ENCODE data around the gene CDH4. TPM values are rescaled to one million over a fixed set of nuclear protein-coding genes. Genes with fewer than 3 reads are reported as not detected.

Gene CDH4
- total and polyA plus RNA-seq, 2 donors (not counting 3 experiments of a cell fraction or from before 2014, with no cell fraction given) = 0.17 to 0.51 TPM

DNA sequence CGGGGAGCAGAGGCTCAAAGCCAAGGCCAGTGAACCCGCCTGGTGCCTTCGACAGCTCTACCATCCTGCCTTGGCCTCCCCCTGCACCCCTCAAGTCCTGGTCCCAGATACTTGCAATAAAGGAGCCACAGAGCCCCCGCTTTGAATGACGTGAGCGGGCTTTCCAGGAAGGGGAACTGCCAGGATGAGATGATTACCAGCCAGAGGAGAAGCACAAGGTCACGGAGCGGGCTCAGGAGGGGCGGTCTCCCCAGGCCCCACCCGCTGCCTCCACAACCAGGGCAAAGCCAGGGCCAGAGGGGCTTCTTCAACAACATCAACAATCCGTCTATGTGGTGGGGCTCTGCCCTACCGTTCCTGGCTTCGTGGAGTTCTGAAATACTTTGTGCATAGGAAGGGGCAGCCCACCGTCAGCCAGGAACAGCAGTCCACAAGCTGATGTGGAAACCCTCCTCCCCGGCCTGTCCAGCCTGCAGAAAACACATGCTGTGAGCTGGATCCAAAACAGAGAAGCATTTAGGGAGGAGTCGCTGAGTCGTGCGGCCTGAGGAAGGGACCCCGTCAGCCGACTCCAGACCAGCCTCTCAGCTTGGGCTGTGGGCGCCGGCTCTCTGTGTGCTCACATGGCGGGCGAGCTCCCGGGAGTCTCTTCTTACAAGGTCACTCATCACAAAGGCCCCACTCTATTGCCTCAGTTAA, 392.5 kb downstream of the CDH4 start:
- no peak for FAIRE-seq
- CTCF ChIA-PET = no interaction called here
- H3K9ac ChIP-seq (replicated peaks; ENCODE audit: extremely low read depth, insufficient read depth, low read length) = no peak overlapping the region

More for the DNA sequence above, 392.5 kb downstream of the CDH4 start:
- DNase-seq (ENCODE audit: low read depth, low spot score) = no peak
- POLR2A ChIA-PET = no interaction called here
- TF ChIP-seq MYC (IDR thresholded peaks at IDR 0.05; ENCODE audit: low read depth, low read length) (no peak), EZH2 (IDR thresholded peaks at IDR 0.05; ENCODE audit: borderline replicate concordance, low read depth, low read length, severe bottlenecking) (no peak), FOS (IDR thresholded peaks at IDR 0.05; ENCODE audit: borderline replicate concordance, insufficient read depth, low read length) (no peak), JUN (IDR thresholded peaks at IDR 0.05; ENCODE audit: borderline replicate concordance, insufficient read depth, insufficient read length, low read depth) (no peak), GATA2 (IDR thresholded peaks at IDR 0.05; ENCODE audit: insufficient read depth, insufficient read length, low read depth, low read length) (no peak), POLR2A (IDR thresholded peaks at IDR 0.05; ENCODE audit: low read depth, low read length) (no peak), MAX (IDR thresholded peaks at IDR 0.05; ENCODE audit: insufficient read depth, insufficient read length) (no peak), POLR2AphosphoS5 (IDR thresholded peaks at IDR 0.05; ENCODE audit: insufficient read depth, low read depth, low read length) (no peak)
- TF ChIP-seq, protein P1, sequence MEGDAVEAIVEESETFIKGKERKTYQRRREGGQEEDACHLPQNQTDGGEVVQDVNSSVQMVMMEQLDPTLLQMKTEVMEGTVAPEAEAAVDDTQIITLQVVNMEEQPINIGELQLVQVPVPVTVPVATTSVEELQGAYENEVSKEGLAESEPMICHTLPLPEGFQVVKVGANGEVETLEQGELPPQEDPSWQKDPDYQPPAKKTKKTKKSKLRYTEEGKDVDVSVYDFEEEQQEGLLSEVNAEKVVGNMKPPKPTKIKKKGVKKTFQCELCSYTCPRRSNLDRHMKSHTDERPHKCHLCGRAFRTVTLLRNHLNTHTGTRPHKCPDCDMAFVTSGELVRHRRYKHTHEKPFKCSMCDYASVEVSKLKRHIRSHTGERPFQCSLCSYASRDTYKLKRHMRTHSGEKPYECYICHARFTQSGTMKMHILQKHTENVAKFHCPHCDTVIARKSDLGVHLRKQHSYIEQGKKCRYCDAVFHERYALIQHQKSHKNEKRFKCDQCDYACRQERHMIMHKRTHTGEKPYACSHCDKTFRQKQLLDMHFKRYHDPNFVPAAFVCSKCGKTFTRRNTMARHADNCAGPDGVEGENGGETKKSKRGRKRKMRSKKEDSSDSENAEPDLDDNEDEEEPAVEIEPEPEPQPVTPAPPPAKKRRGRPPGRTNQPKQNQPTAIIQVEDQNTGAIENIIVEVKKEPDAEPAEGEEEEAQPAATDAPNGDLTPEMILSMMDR (IDR thresholded peaks at IDR 0.05; ENCODE audit: extremely low read depth in 1 of 2, insufficient read depth in 1 of 2, low read depth in 1 of 2, low read length in 2 of 2) = no peak
- Histone ChIP-seq H3K4me2 (ENCODE audit: insufficient read depth, low read length) (no peak overlapping the region), H2AFZ (ENCODE audit: low read depth, low read length) (no peak overlapping the region), H3K36me3 (ENCODE audit: control insufficient read depth in 2 of 2, extremely low read depth in 1 of 2, insufficient read depth in 2 of 2, low read length in 2 of 2) (no peaks in the 10 kb centered on the region), H4K20me1 (replicated peaks; ENCODE audit: control insufficient read depth, extremely low read depth, insufficient read depth, low read length) (no peaks in the 10 kb centered on the region), H3K9me1 (replicated peaks; ENCODE audit: control insufficient read depth, extremely low read depth, insufficient read depth, low read length) (no peaks in the 10 kb centered on the region), H3K79me2 (ENCODE audit: control insufficient read depth, insufficient read depth, low read length) (no peaks in the 10 kb centered on the region), H3K27me3 (ENCODE audit: control insufficient read depth in 2 of 2, insufficient read depth in 2 of 2, low read length in 2 of 2) (no peaks in the 10 kb centered on the region), H3K27ac (ENCODE audit: insufficient read depth, low read depth, low read length) (no peak overlapping the region), H3K9me3 (replicated peaks; ENCODE audit: control insufficient read depth, insufficient read depth, low read length) (peaks cover 8% of the 10 kb centered on the region), H3K4me1 (ENCODE audit: control insufficient read depth, extremely low read depth, insufficient read depth, low read length) (no peaks in the 10 kb centered on the region), H3K4me3 (replicated peaks in 1 of 3; ENCODE audit: insufficient read depth in 1 of 3, low read depth in 1 of 3, low read length in 3 of 3) (no peak overlapping the region)
- no TSS peak for BruUV-seq (replicated peaks)
- dilution Hi-C loops (cut with MboI; ENCODE audit: extremely low pct_ligation_motif_present, low sequenced_read_pairs) (no loop called here), intact Hi-C loops (cut with micrococcal nuclease) (no loop called here)

All from endothelial cell of umbilical vein (primary cell).